GF-D8 (cell line): ENCODE measurements around the gene TANGO6.

Experiments used
- DNase-seq: peaks from one replicate; lab custom pipeline; 2025; lab: John Stamatoyannopoulos, UW

TANGO6 gene

DNA sequence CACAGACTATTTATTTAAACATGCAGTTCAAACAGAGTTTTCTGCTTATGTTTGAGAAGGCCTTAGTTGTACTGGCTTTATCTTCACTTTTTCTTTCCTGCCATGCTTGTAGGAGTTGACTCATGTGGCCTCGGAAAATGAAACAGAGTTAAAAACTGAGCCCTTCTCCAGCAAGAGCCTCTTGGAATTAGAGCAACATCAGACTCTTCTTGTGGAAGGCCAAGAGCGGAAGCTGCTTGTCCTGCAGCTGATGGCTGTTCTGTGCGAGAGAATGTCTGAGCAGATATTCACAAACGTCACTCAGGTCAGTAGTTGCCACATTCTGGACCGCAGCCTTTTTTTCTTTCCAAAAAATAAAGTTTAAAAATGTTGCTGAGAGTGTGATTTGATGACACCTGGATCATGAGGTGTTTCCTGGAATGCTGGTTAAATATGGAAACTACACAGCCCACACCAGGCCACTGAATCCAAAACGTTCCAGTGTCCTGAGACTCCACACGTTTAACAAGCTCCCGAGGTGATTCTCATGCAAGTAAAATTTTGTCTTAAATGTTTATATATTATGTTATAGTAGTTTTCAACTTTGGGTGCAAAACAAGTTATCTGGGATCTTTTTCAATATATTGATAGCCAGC is 65.9 kb downstream of the TANGO6 start:
- no peak for DNase-seq

DNA sequence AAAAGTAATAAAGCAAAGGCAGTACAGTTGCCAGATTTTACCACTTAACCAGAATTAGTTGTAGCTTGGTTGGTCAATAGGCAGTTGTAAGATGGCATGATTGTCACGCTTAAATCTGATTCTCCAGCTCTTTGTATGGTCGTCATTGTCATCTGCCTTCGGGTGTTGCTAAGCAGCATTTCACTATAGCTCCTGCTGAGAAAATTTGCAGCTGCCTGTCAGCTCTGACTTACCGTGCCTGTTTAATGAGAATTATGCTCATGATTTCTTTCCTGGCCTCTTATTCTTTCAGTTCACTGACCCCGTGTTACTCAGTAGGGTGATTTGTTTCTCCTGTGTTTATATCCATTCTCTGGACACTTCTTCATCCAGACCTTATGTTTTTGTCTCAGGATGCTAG is 66.7 kb downstream of the TANGO6 start:
- DNase-seq, result no peak

DNA sequence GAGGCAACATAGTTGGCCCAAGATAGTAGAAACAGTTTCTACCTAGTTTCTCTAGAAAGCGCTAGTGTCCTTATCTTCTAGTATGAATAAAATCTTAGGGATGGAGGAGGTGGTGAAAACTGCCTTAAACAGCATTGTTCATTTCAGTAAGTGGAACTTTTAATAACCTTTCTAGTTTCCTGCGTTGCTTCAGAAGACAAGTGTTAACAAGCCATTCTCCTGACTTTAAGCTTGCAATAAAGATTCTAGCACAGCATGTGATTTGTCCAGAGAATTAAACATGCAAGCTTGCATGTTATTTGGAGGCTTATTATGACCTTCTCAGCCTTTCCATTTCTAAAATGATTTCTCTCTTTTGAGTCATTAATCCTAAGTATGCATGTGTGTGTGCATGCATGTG is 72.3 kb downstream of the TANGO6 start:
- no peak for DNase-seq

- DNase-seq, result no peak
Observed at GRCh38 chr16:68917541-68917940, 74.2 kb downstream of the TANGO6 start.

DNA sequence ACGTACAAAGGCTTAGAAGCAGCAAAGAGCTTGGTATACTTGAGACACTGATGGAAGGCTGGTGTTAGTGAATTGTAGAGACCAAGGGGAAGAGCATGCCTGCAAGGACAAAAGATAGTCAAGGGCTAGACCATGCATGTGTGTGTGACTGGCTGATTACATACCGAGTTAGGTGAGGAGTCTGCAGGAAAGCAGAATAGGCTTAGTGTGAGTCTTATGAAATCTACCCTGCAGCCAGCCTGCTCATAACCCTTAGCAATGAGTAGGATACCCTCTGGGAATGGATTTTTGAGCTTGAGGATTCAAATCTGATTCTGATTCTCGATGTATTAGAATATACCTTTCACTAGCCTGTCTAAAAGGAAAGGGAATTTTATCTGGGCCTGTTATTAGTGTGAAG is 77.0 kb downstream of the TANGO6 start:
- DNase-seq, result no peak

GRCh38 chr16:68921637-68922036 is 78.3 kb downstream of the TANGO6 start:
- no peak for DNase-seq

DNA sequence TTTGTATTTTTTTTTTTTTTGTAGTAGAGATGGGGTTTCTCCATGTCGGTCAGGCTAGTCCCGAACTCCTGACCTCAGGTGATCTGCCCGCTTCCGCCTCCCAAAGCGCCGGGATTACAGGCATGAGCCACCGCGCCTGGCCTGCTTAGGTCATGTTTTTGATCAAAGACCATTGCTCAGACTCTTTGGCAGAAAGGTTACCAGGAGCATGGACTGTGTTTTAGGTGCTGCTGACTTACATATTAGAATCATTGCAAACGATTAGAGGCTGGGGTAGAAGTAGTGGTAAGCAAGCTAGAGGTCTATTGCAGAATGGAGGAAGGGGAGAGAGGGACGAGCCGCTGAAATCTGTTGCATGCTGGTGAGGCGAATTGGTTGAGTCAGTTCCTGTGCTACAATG is 79.8 kb downstream of the TANGO6 start:
- no peak for DNase-seq

GRCh38 chr16:68927018-68927417 is 83.7 kb downstream of the TANGO6 start:
- no peak for DNase-seq

GRCh38 chr16:68931196-68931595 is 87.9 kb downstream of the TANGO6 start:
- DNase-seq, result no peak

- no peak for DNase-seq
Observed at GRCh38 chr16:68934402-68934801, 91.1 kb downstream of the TANGO6 start.

GRCh38 chr16:68935008-68935407 is 91.7 kb downstream of the TANGO6 start:
- no peak for DNase-seq

DNA sequence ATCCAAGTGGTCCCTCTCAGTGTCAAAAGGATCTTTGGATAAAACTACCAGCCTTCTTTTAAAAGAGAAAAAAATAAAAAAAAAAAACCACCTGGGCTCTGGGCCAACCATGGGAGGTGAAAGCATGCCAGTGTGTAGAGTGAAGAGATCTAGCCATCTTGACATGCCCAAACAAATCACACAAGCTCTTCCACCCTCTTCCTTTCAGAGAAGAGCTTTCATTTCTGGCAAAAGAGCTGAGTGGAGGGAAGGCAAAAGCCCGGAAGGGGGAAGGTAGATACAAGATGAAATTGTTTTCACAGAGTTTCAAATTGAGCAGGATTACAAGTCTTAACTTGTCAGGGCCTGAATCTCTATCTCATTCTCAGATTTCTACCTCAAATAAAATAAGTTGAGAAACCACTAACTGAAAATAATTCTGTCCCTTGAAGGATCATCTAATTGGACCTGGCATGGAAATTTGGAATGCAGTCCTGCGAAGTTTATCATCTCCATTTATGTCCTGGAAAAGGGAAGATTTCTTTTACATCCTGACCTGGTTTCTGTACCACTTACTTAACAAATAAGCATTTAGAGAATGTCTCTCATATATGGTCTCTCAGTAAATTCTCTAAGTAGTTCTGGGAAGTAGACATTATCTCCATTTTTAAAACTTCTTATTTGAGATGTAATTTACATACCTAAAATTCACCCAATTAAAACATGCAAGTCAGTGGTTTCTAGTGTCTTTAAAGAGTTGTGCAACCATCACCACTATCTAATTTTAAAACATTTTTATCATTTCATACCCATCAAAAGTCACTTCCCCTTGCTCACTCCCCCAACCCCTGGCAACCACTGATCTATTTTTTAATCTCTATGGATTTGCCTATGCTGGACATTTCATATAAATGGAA is 93.7 kb downstream of the TANGO6 start:
- no peak for DNase-seq

DNA sequence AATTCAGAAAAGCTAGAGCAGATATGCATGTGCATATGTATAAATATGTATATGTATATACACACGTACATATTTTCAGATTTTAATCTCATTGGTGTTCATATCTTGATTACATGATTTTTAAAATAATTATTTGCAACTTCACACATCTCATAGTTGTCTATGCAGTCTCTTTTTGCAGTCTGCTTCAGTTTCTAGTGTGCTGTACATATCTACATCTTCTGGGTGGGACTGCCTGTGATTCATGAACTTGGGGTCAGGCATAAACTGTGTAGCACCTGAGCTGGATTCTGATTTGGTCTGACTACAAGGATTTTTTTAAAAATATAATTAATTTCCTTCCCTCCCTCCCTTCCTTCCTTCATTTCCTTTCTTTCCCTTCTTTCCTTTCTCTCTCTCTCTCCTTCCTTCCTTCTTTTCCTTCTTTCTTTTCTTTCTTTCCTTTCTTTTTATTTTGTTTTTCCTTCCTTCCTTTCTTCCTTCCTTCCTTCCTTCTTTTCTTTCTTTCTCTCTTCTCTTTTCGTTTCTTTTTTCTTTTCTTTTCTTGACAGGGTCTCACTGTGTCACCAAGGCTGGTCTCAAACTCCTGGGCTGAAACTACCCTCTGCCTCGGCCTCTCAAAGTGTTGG is 96.5 kb downstream of the TANGO6 start:
- DNase-seq, result no peak

DNA sequence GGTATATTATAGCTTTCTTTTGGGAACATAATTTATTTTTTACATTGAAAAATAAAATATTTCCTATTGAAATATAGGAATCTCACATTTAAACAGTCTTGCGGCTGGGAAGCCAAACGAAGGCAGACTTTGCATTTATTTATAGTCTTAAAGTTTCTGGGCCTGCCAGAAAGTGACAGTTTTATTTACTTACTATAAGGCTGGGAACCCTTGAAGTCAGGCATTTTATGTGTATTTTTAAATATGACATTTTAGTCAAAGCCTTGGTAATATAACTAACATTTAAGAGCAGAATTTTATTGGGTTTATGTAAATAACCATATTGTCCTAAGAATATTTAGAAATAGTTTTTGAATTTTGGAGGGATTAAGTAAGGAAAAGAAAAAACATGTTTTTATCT is 97.5 kb downstream of the TANGO6 start:
- DNase-seq, result no peak

DNA sequence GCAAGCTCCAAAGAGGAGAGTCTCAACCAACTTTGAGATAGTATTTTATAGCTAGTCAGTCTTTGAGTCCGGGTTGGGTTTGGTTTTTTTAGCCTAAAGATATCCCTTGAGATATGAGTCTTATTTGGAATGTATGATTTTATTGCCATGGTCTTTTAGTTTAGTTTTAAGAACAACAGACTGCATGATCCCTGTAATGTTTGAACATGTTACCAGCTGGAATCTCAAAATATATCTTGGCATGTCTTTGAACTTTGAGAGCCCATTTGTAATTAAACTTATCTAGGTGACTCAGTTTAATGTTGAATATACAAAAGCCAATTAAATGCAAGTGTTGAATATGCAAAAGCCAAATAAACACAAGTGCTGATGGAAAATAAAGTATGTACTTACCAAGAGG is 100.6 kb downstream of the TANGO6 start:
- no peak for DNase-seq

- no peak for DNase-seq
Observed at GRCh38 chr16:68948230-68948910, 105.0 kb downstream of the TANGO6 start.

DNA sequence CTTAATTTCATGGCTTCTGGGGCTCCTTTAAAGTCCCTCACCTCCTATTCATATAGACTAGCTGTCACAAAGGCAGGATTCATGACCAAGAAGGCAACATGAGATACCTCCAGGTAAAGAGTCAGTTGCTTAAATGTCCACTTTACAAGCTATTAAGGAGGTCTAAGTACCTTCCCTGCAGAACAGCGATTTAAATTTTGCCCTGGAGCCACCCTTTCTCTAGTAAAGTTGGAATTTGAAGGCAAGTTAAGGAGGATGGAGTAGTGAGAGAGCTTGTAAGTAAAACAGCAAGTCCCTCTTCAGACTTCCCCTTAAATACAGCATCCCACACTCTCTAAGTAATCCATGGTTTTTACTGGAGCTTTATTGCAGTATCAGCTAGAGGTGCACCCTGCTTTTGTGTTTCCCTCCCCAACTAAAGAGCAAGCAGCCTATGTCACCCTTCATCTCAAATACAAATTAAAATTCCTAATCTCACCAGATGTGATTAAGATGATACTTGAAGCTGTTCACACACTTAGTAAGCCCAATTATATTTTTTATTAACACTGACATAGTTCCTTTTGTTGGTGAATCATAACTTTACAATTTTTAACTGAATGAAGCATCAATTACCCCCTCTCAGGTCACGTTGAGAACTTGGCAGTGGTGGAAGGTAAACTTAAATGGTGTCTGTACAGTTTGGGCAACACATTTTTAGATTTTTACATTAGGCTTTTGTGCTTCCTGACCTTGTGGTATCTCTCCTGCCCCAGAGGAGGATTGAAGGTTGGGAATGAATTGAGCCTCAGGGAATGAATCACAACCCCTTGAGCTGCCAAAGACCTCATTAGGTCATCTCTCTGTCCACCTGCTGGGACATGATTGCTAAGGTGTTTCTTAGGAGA is 108.9 kb downstream of the TANGO6 start:
- DNase-seq, result no peak

DNA sequence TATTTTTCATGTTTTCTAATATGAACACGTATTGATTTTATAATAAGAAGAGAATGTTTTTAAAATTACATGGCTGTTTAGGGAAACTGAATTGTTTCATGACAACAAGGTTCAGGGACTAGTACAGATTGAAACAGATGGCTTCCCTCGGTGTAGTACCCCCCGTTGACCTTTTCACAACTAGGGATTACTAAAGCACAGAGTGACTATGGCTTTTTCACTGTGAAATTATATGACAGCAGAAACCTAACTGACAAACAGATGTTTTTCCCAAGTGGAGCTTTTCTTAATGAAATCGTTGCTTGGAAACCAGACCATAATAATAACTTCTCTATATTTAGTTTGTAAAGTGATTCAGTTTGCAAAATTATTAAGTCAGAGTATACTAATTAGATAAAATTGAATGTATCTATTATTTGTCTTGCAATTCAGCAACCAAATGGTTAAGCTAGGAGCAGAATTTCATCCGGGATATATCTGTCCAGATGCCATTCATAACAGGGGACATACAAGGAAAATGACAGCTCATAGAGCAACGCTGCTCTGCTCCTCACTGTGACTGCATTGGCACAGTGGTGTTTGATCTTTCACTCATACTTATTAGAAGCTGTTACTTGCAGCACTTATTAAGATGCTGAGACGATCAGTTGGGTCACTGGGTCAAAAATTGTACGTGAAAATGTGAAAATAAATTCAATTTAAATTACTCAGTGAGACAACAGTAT is 111.7 kb downstream of the TANGO6 start:
- DNase-seq, result no peak

DNA sequence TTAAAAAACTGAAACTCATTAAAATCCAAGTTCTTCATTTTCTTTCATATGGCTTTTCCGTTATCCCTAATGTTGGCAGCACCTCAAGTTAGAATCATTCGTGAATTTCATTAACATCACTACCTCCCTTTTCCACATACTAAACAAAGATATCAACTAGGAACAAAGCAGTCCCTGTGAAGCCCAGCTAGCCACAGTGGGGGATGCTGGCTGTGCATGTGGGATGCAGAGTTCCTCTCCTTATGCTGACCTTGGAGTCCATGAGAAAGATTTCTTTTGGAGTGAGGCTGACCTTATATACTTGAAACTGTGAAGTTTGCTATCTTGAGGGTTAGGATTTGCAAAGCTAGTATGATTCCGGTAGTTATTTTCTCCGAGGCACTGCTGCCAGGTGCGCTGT is 117.6 kb downstream of the TANGO6 start:
- no peak for DNase-seq

GRCh38 chr16:68961778-68962402 is 118.6 kb downstream of the TANGO6 start:
- peak; percentile 94 for DNase-seq
